ENCODE measurements around the gene KAT6B.

KAT6B gene

DNA sequence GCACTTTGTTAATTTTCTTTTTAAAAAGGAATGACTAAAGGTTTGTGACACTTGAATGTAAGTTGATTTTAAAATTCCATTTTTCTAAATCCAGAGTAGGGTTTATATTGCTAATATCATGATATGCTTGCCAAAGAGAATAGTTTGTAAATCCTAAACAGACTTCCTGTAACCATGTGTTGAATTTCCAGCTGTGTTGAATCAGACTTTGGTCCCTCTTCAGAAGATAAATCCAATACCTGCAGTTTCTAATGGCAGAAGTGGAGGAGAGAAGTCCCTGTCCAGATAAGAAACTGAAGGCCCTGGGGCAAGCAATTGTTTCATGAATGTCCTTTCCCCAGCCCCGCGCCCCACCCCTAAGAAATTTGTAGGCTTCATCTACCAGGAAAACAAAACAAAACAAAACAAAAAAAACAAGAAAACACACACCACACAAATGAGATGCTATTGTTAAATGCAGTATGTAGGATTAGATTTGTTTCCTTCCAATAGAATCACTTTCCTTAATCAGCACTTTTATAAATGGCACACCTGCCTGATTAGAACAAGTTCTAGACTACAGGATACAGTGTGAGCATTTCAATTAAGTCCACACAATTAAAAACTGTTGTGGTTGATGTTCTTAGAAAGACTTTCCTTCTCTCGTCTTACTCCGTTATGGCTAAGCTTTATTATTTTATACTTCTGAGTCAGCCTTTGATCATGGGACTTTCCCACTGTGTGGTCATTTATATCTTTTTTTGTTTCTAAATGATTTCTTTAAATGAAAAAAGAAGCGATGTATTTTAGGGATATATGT lies 122.8 kb downstream of the KAT6B start:
- Histone ChIP-seq H3K4me3 (no peak overlapping the region), H3K27ac (no peak overlapping the region)
- DNase-seq (ENCODE audit: low spot score): no peak
- TF ChIP-seq, protein P1, sequence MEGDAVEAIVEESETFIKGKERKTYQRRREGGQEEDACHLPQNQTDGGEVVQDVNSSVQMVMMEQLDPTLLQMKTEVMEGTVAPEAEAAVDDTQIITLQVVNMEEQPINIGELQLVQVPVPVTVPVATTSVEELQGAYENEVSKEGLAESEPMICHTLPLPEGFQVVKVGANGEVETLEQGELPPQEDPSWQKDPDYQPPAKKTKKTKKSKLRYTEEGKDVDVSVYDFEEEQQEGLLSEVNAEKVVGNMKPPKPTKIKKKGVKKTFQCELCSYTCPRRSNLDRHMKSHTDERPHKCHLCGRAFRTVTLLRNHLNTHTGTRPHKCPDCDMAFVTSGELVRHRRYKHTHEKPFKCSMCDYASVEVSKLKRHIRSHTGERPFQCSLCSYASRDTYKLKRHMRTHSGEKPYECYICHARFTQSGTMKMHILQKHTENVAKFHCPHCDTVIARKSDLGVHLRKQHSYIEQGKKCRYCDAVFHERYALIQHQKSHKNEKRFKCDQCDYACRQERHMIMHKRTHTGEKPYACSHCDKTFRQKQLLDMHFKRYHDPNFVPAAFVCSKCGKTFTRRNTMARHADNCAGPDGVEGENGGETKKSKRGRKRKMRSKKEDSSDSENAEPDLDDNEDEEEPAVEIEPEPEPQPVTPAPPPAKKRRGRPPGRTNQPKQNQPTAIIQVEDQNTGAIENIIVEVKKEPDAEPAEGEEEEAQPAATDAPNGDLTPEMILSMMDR (IDR thresholded peaks at IDR 0.05): no peak

DNA sequence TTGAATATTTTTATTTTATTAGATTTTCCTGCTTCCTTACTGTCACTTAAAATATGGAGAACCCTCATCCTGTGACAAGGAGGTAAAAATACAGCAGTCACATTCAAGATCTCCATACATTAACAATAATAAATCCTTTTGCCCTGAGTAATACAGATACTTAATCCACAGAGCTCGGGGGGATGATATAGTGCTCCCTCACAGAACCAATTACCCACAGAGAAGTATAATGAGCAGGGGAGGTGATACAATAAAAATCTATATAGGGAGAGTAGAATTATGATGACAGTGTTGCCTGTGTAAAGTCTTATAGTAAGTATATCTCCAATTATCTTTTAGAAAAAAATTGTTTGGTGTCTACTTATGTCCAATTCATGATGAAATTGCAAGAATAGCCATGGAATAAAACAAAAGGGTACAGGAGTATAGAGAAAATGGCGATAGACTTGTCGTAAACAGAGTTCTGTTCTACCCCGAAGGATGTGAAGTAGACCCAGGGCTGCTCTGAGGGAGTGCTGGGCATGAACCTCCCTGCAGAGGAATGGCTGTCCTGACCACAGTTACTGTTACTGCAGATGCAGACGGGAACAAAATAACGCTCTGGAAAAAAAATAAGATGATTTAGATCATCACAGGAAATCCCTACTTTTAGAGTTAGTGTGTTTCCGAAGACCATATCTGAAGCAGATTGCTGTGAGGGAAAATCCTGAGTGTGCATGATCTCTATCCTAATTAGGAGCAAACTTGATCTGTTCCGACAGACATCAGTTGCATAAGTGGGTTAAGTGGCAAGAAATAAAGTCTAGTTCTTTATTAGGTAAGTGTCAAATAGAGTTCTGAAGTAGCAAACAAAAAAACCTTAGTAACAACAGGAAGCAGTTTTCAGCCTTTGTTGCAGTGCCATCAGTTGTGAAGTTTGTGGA lies 123.7 kb downstream of the KAT6B start:
- TF ChIP-seq, protein P1 (IDR thresholded peaks at IDR 0.05): no peak
- Histone ChIP-seq H3K4me3 (no peak overlapping the region), H3K27ac (no peak overlapping the region)
- no peak for DNase-seq (ENCODE audit: low spot score)

DNA sequence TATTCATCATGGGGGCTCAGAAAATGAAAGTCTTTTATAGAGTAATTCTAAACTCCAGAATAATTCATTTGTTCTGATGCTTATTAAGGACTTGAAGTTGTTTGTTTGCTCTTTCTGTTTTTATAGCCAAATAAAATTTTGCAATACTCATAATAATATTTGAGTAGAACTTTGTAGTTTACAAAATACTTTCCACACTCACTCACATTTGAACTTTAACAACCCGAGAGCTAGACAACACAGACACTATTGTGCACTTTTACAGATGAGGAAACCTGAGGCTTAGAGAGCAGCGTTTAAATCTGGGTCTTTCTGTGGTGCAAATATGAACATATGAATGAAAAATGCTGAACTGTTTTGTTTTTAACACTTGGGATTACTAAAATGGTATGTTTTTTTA lies 126.8 kb downstream of the KAT6B start:
- Histone ChIP-seq H3K4me3 (no peak overlapping the region), H3K27ac (peak overlapping the region in 1 of 2 donors; percentile 15)
- TF ChIP-seq, protein P1 (IDR thresholded peaks at IDR 0.05): no peak
- no peak for DNase-seq (ENCODE audit: low spot score)

DNA sequence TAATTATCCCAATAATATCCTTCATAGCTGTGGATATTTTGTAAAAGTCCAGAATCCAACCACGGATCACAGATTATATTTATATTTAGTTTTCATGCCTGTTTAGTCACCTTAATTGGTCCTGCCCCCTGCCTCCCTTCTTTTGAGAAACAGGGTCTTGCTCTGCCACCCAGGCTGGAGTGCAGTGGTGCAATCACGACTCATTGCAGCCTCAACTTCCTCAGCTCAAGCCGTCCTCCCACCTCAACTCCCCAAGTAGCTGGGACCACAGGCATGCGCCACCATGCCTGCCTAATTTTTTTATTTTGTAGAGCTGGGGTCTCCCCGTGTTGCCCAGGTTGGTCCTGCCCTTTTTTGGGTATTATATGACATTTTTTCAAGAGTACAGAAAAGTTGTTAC lies 129.4 kb downstream of the KAT6B start:
- Histone ChIP-seq H3K27ac (no peak overlapping the region), H3K4me3 (no peak overlapping the region)
- no peak for DNase-seq (ENCODE audit: low spot score)
- TF ChIP-seq, protein P1 (IDR thresholded peaks at IDR 0.05): no peak

DNA sequence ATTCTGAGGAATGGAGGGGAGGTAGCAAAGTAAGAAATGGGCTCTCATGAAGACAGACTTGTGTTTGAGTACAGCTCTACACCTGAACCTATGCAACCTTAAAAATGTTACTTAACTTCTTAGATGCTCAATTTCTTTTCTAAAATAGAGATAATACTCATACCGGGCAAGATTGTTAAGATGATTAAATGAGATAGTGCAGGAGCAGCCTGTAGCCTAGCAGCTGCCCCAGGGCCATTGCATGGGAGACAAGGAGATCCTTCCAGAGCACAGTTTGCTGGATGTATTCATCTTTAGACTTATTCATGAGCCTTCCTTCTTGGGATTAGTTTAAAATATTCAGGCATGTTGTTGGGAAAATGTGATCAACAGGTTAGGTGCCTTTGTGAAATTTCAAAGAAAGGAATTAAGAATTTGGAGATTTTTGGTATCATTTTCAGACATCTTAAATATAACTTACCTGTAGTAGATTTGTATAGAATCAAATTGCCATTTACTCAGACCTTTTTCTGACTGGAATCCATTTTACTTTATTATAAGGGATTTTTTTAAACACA lies 130.2 kb downstream of the KAT6B start:
- no peak overlapping the region for H3K27ac ChIP-seq
- no peak for DNase-seq (ENCODE audit: low spot score)
- H3K4me3 ChIP-seq: no peak overlapping the region
- TF ChIP-seq, protein P1 (IDR thresholded peaks at IDR 0.05): no peak

DNA sequence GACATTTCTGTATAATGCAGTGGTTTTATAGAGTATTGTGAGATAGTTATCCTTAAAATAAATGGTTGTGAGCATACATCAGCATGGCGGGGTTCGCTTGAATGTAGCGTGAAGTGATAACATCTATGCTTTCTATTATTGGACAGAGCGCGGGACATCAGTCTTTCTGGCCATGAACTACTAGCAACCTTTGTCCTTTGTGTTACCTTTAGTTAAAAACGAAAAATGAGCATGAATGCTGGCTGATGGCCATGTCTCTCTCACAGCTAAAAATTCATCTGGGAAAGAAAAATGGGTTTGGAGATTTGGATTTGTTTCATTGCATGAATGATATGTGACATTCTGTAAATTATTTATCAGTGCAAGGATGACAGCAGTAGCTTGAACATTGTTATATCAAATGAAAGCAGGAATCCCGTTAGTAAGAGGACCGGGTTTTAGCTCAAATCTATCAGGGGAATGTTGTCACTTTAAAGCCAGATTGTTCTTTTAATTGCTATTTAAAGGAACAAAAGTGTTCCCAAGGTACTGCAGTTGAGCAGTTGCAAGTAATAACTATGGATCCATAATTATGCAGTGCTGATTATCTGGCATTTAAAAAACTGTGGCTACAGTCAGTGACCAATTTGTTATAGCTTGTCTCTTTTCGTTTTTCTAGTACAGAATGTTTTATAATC lies 131.0 kb downstream of the KAT6B start:
- Histone ChIP-seq H3K4me3 (no peak overlapping the region), H3K27ac (no peak overlapping the region)
- DNase-seq (ENCODE audit: low spot score): no peak
- TF ChIP-seq, protein P1 (IDR thresholded peaks at IDR 0.05): no peak

Data from coronary artery (tissue), 2 donors.